ENCODE data around the gene NPPC.

The NPPC gene

DNA sequence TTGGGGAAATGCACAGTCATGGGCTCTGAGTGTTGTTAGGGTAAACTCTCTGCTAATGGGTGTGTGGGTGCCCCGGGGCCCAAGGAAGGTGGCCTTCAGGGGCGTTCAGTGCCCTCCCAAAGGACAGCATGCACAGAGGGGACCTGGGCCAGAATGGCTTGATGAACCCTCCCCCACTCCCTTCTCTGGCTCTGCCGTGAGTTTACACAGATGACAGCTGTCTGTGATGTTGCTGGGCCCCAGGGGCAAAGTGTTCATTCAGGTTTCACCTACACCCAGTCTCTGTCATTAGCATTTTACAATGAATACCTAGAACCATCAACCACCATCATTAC is 3.2 kb downstream of the NPPC start:
- no peak for DNase-seq (ENCODE audit: extremely low read depth, insufficient read length)
- H3K4me3 ChIP-seq (replicated peaks; ENCODE audit: low read depth, low read length) = no peak overlapping the region
- no peaks in the 10 kb centered on the region; the same call in none of the 2 replicates for H3K27me3 ChIP-seq (replicated peaks; ENCODE audit: control insufficient read depth, insufficient read depth, low read length)
- TF ChIP-seq, protein P1, sequence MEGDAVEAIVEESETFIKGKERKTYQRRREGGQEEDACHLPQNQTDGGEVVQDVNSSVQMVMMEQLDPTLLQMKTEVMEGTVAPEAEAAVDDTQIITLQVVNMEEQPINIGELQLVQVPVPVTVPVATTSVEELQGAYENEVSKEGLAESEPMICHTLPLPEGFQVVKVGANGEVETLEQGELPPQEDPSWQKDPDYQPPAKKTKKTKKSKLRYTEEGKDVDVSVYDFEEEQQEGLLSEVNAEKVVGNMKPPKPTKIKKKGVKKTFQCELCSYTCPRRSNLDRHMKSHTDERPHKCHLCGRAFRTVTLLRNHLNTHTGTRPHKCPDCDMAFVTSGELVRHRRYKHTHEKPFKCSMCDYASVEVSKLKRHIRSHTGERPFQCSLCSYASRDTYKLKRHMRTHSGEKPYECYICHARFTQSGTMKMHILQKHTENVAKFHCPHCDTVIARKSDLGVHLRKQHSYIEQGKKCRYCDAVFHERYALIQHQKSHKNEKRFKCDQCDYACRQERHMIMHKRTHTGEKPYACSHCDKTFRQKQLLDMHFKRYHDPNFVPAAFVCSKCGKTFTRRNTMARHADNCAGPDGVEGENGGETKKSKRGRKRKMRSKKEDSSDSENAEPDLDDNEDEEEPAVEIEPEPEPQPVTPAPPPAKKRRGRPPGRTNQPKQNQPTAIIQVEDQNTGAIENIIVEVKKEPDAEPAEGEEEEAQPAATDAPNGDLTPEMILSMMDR (IDR thresholded peaks at IDR 0.05; ENCODE audit: insufficient read depth, low read length, poor library complexity, severe bottlenecking) = no peak
- no peaks in the 10 kb centered on the region for H3K36me3 ChIP-seq (ENCODE audit: control insufficient read depth, insufficient read depth, low read length)

DNA sequence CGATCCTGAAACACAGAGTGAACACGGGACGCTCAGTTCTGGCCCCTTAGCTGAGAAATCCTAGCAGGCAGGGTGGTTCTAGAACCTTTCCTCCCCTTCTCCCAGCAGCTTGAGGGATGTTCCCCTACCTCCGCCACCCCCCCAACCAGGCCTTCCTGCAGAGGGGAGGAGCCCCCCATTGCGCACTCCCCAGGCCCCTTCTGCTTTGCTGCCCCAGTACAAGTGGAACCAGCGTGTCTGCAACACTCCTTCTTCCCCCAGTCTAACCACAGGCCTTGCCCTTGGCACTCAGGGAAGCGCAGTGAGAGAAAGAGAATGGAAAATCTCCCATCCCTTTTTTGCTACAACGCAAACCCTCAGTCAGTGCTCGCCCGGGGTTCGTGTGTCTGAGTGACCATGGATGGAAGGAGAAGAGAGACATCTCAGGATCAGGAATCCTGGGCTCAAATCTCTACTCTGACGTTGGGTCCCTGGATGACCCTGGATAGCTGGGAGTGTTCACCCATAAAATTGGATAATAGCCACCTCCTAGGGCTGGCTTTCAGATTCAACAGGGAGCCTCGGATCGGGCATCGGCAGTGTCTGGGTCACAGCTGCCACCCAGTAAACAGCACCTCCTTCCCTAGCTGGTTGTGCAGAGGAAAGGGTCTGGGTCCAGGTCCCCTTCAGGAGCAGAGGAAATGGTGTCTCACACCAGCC is 3.7 kb downstream of the NPPC start:
- Histone ChIP-seq H3K36me3 (ENCODE audit: control insufficient read depth, insufficient read depth, low read length) (no peaks in the 10 kb centered on the region), H3K4me3 (replicated peaks; ENCODE audit: low read depth, low read length) (no peak overlapping the region), H3K27me3 (replicated peaks; ENCODE audit: control insufficient read depth, insufficient read depth, low read length) (peaks cover 2% of the 10 kb centered on the region)
- TF ChIP-seq, protein P1 (IDR thresholded peaks at IDR 0.05; ENCODE audit: insufficient read depth, low read length, poor library complexity, severe bottlenecking) = no peak
- no peak for DNase-seq (ENCODE audit: extremely low read depth, insufficient read length)

DNA sequence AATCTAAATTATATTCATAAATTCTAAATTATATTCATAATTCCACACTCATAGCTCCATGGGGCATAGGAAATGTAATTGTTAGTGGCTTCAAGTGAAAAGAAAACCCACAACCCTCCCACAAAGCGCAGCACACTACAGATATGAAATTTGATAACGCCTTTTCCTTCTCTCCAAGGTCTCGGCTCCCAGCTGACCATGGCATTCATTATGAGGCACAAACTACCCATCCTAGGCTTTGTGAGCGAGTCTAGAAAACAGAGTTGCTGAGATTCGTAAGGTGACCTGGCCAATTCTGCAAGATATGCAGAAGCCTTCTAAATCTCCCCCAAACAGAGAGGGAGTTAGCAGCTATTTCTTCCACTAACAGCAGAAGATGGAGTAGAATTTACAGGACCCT is 5.4 kb downstream of the NPPC start:
- TF ChIP-seq, protein P1 (IDR thresholded peaks at IDR 0.05; ENCODE audit: insufficient read depth, low read length, poor library complexity, severe bottlenecking) = no peak
- Histone ChIP-seq H3K36me3 (ENCODE audit: control insufficient read depth, insufficient read depth, low read length) (no peaks in the 10 kb centered on the region), H3K4me3 (replicated peaks; ENCODE audit: low read depth, low read length) (no peak overlapping the region), H3K27me3 (replicated peaks; ENCODE audit: control insufficient read depth, insufficient read depth, low read length) (peaks cover 2% of the 10 kb centered on the region)
- no peak for DNase-seq (ENCODE audit: extremely low read depth, insufficient read length)

DNA sequence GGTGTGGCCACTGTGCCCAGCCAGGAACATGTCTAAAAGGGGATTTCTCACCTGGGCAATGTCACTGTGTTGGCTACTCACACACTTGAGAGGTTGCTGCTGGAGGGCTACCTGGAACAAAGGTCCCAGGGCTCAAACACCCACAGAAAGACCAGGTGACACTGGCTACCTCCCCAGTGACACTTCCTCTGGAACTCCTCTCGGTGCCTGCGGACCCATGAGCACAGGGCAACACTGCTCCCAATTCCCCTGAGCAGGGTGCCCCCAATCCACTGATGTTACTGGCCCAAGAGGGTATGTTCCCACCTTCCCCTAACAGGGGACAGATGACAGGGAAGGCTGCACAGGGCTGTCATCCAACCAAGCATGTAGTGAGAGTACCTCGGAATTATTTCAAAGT is 5.8 kb downstream of the NPPC start:
- DNase-seq (ENCODE audit: extremely low read depth, insufficient read length) = no peak
- Histone ChIP-seq H3K36me3 (ENCODE audit: control insufficient read depth, insufficient read depth, low read length) (no peaks in the 10 kb centered on the region), H3K4me3 (replicated peaks; ENCODE audit: low read depth, low read length) (no peak overlapping the region), H3K27me3 (replicated peaks; ENCODE audit: control insufficient read depth, insufficient read depth, low read length) (peaks cover 3% of the 10 kb centered on the region)
- TF ChIP-seq, protein P1 (IDR thresholded peaks at IDR 0.05; ENCODE audit: insufficient read depth, low read length, poor library complexity, severe bottlenecking) = no peak

DNA sequence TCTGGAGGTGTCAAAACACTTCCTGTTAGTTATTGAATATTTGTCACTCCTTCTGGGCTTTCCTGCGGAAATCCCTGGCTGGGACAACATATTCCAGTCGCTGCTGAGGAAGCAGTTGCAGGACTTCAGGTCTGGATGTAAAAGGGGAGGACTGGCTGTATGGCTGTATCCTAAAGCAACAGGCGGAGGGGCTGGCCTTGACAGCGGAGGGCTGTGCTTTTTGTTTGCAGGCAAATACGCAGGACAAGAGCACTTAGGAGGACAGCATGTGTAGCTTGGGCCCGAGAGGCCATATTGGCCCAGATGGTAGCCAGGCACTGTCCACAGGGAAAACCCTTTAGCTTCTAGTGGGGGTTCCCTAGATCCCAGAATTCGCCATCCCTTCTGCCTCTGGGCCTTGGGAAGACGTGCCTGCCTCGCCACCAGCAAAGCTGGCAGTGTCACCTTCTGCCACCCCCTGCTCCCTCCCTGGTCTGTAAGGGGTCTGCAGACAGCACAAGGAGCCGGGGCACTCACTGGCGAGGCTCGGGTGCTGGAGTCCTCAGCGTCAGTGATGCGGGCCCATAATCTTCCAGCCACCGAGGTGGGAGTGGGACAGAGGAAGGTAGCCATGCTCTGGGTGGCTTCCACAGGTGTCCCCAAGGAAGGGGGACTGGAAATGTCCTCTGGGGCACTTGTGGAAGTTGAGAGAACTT is 6.7 kb downstream of the NPPC start:
- DNase-seq (ENCODE audit: extremely low read depth, insufficient read length) = no peak
- no peaks in the 10 kb centered on the region for H3K36me3 ChIP-seq (ENCODE audit: control insufficient read depth, insufficient read depth, low read length)
- peaks cover 3% of the 10 kb centered on the region for H3K27me3 ChIP-seq (replicated peaks; ENCODE audit: control insufficient read depth, insufficient read depth, low read length)
- TF ChIP-seq, protein P1 (IDR thresholded peaks at IDR 0.05; ENCODE audit: insufficient read depth, low read length, poor library complexity, severe bottlenecking) = no peak
- no peak overlapping the region for H3K4me3 ChIP-seq (replicated peaks; ENCODE audit: low read depth, low read length)

All from GM06990 (cell line).